Sigmoid colon (tissue), 4 donors: Measurements from ENCODE around the gene PERP.

Experiments used
- POLR2A ChIP-seq, 2 donors: fragments of 450-650 bp; IDR thresholded peaks; one replicate each; pipeline ENCODE4 v1.6.1; 2016; ENCODE audit warnings: antibody characterized with exemption in 2 of 2, mild to moderate bottlenecking in 2 of 2, moderate library complexity in 2 of 2
- POLR2AphosphoS5 ChIP-seq, 4 donors: sonication (generic); formaldehyde crosslinking; IDR thresholded peaks; one replicate each; pipeline ENCODE4 v1.6.1; 2017; ENCODE audit warnings: antibody characterized with exemption in 4 of 4
- TF ChIP-seq, protein P1 (sequence below), 4 experiments: fragments of 450-650 bp in 3 of 4; fragments of 200-600 bp in 1 of 4; IDR thresholded peaks; one replicate each; pipeline ENCODE4 v1.5.1; 2016 to 2019; ENCODE audit warnings: antibody characterized with exemption in 4 of 4, mild to moderate bottlenecking in 3 of 4, moderate library complexity in 2 of 4

- no peak for TF ChIP-seq POLR2A (IDR thresholded peaks at IDR 0.05)
- TF ChIP-seq, protein P1, sequence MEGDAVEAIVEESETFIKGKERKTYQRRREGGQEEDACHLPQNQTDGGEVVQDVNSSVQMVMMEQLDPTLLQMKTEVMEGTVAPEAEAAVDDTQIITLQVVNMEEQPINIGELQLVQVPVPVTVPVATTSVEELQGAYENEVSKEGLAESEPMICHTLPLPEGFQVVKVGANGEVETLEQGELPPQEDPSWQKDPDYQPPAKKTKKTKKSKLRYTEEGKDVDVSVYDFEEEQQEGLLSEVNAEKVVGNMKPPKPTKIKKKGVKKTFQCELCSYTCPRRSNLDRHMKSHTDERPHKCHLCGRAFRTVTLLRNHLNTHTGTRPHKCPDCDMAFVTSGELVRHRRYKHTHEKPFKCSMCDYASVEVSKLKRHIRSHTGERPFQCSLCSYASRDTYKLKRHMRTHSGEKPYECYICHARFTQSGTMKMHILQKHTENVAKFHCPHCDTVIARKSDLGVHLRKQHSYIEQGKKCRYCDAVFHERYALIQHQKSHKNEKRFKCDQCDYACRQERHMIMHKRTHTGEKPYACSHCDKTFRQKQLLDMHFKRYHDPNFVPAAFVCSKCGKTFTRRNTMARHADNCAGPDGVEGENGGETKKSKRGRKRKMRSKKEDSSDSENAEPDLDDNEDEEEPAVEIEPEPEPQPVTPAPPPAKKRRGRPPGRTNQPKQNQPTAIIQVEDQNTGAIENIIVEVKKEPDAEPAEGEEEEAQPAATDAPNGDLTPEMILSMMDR (IDR thresholded peaks at IDR 0.05): no peak
- TF ChIP-seq POLR2AphosphoS5 (IDR thresholded peaks at IDR 0.05): no peak
Observed at GRCh38 chr6:138106665-138107077, 548 bp downstream of the PERP start.
